ENCODE data around the gene CHPT1.

DNA sequence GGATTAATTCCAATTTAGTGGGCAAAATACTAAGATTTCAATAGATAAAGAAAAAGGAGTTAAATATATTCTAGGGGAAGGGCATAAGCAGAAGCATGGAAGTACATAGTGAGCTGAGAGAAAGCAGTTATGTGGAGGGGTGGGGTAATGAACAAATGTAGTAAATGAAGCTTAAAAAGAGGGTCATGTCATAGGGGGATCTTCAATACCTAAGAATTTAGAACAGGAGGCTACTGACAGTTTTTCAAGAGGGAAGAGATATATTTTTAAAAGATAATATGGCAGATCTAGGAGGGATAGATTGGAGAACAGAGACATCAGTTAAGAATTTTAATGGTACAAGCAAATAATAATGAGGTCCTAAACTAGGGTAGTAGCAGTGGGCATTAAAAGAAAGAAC is 32.4 kb downstream of the CHPT1 start:
- no peak for TF ChIP-seq POLR2A (IDR thresholded peaks at IDR 0.05; ENCODE audit: low read length)
- TF ChIP-seq GATA1 (IDR thresholded peaks at IDR 0.05; ENCODE audit: low read depth, low read length), result no peak

Data from erythroblast (primary cell).